HG02678 (cell line): Measurements from ENCODE around the gene SPCS2.
"Not testable (repeated sequence)": the region's sequence is repeated elsewhere in the genome, so short reads cannot be mapped to it uniquely, and the experiment has no call there.

Experiments used
- ATAC-seq: cut with Tn5 transposase; IDR thresholded peaks from one replicate; pipeline ENCODE4 v1.9.1; 2021; ENCODE audit warnings: mild to moderate bottlenecking, moderate library complexity; ENCODE audit not compliant: unreplicated experiment

The SPCS2 gene

DNA sequence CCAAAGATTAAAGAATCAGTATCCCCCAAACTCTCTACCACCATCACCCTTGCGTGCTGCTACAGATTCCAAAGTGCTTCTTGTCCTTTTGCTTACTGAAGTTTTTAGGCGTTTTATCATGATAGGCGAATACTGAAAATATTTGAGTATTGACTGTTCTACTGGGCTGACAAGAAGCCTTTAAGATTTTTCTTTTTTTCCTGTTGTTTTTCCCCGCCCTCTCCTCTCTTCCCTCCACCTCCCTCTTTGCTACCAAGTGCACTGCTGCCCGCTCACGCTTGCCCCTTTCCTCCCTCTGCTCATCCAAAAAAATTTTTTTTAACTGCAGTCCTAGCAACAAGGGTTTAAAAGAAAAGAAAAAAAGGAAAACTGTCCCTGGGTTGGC, 679 bp downstream of the SPCS2 start:
- ATAC-seq: no peak

DNA sequence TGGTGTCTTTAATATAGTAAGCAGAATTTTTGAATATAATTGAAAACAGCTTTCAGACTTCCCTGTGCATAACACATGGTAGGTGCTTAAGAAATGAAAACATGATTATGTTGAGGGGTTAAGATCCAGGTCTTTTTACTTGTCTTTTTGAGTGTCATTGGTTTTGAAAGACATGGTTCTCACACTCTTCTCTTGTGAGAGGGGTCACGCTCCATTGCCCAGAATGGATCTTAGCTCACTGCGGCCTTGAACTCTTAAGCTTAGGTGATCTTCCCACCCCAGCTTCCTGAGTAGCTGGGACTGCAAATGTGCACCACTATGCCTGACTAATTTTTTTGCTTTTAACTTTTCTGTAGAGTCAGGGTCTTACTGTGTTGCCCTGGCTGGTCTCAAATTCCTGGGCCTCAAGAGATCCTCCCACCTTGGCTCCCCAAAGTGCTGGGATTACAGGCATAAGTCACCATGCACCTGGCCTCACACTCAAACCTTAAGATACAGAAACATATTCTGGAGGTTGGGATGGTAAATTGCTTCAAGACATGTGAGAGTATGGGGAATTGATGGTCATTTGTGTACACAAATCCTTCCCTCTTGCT, 1.4 kb downstream of the SPCS2 start:
- ATAC-seq: no peak

DNA sequence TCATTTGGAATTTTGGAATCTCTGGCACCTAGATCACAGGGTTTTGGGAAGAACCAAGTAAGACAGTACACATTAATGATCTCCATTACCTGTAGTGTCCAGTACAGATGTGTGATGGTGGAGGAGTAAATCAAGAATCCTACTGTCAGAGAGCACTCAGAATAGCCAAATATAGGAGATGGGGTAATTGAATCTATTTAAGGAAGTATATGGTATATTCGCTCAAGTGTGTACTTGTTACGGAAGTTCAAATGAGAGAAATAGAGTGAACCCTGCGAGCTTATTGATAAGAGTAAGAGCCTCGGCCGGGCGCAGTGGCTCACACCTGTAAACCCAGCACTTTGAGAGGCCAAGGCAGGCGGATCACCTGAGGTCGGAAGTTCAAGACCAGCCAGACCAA, 2.2 kb downstream of the SPCS2 start:
- no peak for ATAC-seq

DNA sequence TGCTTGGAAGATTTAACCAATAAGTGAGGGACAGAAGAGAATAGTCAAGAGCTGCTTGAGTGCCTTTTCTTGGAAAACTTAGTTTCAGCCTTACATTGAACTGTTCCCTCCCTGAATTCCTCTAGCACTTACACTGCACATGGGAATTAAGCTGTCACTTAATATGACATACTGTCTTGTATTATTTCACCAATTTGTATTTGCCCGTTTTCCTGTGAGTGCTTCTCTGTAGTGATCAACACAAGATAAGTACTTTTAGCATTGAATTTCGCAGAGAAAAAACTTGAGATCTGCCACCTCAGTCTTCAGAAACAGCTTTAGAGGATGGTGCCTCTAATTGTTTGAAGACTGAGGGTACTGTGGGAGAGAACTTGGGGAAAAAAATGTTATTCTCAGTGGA, 3.7 kb downstream of the SPCS2 start:
- no peak for ATAC-seq

DNA sequence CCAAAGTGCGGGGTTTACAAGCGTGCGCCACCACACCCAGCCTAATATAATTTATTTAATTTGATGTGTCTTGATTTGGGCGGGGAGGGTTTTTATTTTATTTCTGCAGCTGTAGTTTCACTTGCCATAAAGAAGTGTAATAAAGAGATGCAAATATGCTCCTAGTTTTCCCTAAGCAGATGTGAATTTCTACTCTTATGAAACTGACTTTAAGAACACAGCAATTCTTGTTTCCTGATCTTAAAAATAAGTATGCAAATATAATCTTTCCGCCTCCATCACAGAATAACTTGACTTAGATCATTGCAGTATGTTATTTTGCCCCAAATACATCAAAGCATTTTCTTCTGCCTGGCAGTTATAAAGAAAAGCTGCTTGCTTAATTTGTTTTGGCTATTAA, 4.4 kb downstream of the SPCS2 start:
- ATAC-seq: no peak

DNA sequence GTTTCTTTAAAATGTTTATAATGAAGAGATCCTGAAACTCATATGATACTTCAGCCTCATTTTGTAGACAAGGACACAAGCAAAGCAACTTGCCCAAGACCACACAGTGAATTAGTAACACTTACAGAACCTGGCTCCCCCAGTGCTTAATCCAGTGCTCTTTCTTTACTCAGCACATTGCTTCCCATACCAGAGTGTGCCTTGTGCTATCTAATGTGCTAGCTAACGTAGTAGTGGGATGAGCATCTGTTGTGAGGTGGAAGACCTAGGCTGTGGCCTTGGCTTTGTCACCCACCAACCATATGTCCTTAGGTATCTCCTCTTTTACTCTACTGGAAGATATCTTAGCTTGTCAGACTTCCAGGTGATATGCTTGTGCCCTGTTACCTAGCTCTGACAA, 5.1 kb downstream of the SPCS2 start:
- ATAC-seq: no peak

DNA sequence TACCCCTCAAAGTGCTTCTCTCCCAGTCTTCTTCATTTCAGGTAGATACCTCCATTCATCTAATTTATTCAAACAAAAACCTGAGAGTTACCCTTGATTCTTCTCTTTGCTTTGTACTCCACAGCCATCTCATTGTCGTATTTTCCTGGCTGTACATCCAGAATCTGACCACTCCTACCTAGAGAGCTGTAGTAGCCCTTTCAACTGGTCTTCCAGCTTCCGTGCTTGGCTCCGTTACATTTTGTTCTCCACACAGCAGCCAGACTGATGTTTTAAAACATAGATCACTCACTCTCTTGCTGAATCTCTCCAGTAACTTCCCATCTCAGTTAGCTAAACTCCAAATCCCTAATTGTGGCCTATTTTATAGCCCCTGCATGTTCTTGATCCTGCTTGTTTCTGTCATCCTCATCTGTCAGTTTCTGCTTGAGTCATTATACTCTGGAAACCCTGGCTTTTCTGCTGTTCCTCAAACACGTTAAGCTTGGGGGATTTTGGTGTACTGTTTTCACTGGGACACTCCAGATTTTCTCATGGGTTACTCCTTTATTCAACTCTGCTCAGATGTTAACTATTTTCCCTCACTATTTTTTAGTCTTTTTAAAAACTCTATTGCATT, 7.4 kb downstream of the SPCS2 start:
- ATAC-seq: no peak

DNA sequence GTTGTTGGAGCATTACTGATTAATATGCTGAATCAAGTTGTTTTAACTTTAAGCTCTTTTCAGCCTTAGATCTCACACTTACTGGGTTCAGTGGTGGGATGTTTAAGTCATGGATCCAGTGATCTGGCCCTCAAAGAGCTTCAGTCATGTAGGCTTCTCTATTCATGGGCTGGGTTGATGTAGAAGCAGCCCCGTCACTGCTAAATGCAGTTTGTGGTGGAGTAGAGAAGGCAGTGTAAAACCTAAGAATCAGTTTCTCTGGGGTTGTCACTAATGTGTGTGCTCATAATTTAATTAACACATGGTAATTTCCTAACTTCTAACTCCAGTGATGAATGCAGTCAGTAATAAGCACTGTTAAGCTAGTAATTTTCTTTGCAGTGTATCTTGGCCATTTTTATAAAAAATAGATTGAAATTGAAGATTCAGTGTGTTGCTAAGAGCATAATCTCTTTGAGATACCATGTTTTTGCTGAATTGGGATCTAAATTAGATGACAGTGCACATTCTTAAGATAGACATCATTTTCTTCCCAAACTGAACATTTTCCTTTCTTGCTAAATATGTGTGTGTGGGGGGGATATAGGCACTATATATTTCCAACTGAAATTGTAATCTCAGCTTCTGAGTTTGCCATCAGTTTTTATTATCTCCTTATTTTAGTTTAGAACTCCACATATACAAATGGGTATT, 9.0 kb downstream of the SPCS2 start:
- ATAC-seq: no peak

DNA sequence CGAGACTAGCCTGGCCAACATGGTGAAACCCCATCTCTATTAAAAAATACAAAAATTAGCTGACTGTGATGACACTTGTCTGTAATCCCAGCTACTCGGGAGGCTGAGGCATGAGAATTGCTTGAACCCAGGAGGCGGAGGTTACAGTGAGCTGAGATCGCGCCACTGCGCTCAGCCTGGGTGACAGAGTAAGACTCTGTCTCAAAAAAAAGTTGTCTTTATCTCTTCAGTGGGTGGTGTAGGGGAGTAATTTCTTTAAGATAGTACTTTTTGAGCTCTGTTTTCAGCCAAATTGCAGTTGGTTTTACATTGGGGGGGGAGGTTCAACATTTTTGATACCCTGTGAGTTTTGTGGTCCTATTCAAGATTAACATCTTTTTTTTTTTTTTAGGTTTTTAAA, 11.1 kb downstream of the SPCS2 start:
- not testable (repeated sequence) for ATAC-seq

DNA sequence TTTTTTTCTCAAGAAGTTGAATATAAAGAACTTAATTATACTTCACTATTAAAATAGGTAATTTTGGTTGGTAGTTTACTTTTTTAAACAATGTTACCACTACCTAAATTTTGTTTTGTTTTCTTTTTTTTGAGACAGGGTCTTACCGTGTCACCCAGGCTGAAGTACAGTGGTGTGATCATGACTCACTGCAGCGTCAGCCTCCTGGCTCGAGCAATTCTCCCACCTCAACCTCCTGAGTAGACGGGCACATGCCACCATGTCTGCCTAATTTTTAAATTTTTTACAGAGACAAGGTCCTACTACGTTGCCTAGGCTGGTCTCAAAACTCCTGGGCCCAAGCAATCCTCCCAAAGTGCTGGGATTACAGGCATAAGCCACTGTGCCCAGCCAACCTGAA, 17.6 kb downstream of the SPCS2 start:
- no peak for ATAC-seq

DNA sequence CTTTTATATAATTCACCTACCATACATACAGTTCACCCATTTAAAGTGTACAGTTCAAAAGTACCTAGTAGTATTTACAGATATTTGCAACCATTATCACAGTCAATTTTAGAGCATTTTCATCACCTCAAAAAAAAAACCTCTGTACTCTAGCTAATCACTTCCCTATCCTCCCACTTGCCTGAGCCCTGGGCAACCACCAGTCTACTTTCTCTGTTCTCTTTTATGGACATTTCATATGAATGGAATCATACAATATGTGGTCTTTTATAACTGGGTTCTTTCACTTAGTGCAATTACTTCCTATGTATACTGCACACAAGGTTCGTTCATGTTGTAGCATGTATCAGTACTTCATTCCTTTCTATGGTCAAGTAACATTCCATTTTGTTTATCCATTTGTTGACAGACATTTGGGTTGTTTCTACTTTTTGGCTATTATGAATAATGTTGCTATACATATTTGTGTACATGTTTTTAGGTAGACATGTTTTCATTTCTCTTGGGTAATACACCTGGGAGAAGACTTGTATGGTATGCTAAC, 21.9 kb downstream of the SPCS2 start:
- no peak for ATAC-seq

DNA sequence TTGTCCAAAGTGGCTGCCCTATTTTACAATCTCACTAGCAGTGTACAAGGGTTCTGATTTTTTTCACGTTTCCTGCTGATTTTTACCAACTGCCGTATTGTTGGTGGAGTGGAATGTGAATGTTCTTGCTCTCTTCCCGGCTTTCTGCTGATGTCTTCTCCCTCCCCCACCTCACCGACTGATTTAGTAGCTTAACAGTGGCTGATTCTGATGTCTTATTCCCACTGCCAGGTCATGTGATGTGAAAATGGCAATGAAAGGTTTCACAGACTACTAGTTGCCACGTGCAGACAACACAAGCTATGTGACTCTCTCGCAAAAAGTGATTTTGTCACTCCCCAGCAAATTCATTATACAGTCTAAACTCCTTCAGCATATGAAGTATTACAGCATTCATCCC, 22.4 kb downstream of the SPCS2 start:
- no peak for ATAC-seq

DNA sequence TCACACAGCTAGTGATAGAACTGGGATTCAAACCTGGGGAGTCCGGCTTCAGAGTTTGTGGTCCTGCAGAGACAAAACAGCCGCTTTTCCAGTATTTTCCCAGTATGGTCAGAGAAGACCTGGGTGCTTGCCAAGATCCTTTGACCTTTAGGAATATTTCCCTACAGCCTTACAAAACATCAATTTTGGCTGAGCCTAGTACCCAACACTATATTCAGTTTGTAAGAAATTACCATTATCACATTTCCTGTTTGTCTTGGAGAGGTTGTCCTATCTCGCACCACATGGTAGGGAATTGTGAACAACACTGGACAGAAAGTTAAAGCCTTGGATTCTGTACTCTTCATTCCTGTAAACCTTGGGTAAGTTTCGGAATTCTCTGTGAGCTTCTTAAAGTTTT, 29.0 kb downstream of the SPCS2 start:
- ATAC-seq: no peak

DNA sequence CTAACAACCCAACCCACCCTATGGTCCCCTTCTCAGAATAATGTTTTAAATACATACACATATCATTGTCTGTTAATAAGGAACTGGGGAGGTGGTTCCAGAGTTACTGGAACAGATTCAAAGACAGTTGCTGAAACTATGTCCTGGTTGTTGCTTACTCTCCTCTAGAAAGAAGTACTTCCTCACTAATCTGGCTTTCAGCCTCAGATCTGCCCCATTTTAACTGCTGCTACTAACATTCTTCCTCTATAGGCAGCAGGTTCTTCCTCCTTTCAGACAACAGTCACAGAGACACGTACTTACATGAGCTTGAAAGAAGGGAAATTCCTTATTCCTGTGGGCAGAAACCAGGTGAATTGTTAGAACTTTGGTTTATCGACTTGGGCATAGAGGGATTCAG, 31.6 kb downstream of the SPCS2 start:
- no peak for ATAC-seq

DNA sequence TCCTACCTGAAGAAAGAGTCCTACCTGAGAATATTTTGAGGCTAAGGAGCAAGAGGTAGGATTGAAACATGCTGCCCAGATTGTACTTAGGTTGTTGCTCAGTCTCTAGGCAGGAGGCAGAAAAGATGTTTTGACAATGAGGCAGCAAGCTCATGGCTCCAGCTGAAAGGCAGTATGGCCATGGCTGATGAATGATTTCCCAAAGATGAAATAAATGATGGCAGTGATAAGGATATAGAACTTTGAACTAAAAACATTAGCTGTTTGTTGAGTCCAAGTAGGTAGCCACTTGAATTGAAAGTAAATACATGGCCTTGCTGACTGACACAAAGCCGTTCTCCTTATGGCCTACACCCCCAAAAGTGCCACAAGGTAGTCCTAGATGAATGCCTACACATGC, 32.8 kb downstream of the SPCS2 start:
- no peak for ATAC-seq

DNA sequence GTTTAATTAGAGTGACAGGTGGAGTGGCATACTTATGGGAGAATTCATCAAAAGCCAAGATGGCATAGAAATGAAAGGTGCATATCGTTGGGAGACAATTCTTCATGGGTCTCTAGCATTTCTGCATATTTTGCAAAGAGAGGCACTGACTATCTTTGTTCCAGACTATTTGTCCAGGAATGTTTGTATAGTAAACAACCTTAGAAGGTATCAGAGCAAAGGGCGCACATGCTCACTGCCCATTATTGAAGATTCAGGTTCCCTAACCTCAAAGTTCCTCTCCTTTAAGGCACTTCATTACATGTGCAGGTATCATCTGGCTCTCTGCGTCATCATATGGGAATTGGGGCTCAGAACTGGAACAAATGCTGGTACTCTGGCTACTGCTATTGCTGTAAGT, 35.0 kb downstream of the SPCS2 start:
- no peak for ATAC-seq

DNA sequence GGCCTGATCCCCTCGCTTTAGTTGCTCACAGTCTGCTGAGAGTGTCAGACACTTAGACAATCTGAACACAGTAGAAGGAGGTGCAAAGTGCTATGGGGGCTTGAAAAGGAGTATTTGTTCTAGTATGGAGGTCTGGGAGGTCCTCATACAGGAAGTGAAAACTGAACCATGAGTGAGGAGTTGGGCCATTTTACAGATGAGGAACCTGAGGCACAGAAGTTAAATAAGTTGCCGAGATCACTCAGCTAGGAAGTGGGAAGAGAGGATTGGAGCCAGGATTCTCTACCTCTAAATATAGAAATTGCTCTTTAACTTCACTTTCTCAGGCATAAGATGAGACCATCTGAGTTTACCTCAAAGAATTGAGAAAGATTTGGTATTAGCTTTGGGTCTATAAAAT, 35.7 kb downstream of the SPCS2 start:
- ATAC-seq: no peak

DNA sequence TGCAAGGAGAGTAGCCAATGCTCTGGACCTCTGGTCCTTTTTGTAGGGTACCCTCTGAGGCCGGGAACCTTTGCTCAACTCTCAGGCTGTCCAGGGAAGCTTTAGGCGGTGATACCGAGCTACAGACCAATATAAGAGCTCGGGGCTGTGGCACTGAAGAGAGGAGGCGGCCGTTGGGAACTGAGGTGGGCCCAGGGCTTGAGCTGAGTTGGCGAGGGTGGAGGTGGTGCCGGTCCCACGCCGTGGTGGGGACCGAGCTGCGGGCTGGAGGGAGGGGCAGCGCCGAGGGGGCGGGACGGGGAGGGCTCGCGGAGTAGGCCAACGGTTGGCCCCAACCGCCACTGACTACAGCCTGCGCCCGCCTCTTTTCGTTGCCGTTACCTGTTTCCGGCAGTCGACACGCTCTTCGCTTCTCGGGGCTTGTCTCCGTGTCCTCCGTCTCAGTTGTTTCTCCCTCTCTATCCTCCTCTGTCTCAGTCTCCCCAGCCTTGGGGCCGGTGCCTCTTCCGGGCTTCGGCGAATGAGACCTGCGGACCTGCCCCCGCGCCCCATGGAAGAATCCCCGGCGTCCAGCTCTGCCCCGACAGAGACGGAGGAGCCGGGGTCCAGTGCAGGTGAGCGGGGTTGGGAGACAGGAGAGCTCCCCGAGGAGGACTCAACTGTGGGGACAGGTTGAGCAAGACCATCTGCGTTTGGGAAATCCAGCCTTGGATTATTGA, 39.6 kb downstream of the SPCS2 start, which contains the start of gene NEU3:
Gene NEU3 (plus strand): TSS at position 393 of the 719 bp plus-strand sequence. CDS start 128 bp downstream, at position 521.
- peak; percentile 91 for ATAC-seq

DNA sequence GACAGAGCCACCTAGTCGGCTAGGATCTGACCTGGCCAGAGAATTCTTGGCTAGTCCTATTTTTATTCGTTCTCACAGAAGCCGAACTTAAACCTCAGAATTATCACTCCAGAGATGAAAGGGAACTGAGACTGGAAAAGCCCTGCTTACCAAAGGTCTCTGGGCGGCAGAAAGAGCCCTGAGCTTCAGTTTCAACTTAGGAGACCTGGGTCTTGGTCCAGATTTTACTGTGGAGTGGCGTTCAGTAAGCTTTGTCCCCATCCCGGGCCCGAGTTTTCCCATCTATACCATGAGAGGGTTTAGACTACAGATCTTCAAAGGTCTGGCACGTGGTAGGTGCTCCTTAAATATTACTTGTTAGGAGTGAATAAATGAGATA, 40.2 kb downstream of the SPCS2 start:
- ATAC-seq: no peak

DNA sequence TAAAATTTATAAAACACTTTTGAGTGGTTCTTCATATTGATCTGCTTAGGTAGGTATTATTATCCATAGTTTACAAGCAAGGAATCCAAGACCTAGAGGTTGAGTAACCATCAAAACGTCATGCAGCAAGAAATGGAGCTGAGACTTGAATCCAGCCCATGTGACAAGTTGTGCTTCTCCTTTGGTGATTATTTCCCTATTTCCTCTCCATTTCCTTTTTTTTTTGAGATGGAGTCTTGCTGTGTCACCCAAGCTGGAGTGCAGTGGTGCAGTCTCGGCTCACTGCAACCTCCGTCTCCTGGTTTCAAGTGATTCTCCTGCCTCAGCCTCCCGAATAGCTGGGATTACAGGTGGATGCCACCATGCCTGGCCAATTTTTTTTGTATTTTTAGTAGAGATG, 41.1 kb downstream of the SPCS2 start:
- ATAC-seq: not testable (repeated sequence)

DNA sequence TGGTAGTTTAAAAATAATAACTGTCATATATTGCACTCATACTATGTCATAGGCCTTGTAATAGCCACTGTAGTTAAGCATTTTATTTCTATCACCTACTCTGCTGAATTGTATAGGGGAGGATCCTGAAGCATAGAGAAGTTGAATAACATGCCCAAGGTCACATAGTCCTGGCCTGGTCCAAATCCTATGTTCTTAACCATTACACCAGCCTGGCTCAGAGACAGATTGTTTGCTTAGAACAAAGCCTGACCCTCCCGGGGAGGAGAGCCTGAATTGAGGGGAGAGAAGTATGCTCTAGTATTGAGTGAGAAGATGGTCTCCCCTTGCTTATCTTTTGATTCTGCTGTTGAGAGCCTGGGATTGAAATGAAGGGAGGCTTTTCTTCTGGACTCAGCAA, 41.9 kb downstream of the SPCS2 start:
- no peak for ATAC-seq

DNA sequence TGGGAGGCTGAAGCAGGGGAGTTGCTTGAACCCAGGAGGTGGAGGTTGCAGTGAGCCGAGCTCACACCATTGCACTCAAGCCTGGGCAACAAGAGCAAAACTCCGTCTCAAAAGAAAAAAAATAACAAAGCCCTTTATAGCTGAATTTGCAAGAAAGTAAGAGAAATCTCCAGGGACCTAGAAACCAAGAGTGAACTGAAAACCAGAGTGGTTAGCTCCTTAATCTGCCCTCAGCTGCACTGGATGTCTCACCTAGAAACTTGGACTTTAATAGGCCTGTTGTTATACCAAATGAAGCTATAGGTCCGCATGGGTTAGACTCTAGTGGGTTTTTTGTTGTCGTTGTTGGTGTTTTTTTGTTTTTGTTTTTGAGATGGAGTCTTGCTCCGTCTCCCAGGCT, 43.8 kb downstream of the SPCS2 start:
- ATAC-seq: peak; percentile 40
